ENCODE results near the gene EHMT2.
A peak's percentile ranks its signal among the peaks of the same experiment; 100 is the strongest.
"Not testable (repeated sequence)": the region's sequence is repeated elsewhere in the genome, so short reads cannot be mapped to it uniquely, and the experiment has no call there.

The EHMT2 gene

DNA sequence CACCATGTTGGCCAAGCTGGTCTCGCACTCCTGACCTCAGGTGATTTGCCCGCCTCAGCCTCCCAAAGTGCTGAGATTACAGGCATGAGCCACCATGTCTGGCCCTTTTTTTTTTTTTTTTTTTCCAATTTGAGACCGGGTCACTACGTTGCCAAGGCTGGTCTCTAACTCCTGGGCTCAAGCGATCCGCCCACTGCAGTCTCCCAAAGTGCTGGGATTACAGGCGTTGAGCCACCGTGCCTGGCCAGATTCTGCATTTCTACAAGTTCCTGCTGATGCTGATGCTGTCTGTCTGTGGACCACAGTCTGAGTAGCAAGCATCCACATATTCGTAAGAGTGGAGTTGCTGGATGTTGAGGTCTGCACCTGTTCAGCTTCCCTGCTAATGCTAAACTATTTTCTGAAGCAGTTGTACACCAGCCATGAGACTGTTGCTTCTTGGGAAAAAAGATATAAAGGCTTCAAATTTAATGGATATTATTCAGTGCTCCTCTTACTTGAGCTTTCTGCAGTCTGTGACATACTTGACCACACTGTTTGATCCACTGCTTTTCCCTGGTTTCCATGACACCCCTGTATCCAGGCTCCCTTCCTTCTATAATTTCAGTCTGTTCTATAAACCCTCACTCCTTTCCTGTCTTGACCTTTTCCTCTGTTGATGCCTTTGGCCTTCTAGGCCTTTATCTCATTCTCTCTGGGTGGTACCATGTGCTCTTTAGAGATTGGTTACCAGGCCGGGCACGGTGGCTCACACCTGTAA is 14.5 kb upstream of the EHMT2 start:
- no peak for DNase-seq

DNA sequence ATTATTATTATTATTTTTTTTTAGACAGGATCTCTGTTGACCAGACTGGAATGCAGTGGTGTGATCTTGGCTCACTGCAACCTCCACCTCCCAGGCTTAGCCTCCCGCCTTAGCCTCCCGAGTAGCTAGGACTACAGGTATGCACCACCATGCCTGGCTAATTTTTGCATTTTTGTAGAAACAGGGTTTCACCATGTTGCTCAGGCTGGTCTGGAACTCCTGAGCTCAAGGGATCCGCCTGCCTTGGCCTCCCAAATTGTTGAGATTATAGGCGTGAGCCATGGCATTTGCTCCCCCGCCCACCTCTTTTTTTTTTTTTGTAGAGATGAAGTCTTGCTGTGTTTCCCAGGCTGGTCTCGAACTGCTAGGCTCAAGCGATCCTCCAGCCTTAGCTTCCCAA is 11.8 kb upstream of the EHMT2 start:
- not testable (repeated sequence) for DNase-seq

DNA sequence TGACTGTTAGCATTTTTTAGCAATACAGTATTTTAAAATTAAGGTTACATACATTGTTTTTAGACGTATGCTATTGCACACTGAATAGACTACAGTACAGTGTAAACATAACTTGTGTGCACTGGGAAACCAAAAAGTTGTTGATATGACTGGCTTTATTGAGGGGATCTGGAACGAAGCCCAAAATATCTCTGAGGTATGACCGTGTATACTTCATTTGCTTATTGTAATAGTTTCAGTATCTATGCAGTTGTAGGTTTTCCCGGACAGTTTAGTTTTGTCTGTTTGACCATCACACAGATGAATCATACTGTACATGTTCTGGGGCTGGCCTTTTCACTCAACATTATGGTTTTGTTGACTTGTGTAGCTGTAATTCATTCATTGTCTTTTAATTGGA is 11.3 kb upstream of the EHMT2 start:
- DNase-seq: no peak

DNA sequence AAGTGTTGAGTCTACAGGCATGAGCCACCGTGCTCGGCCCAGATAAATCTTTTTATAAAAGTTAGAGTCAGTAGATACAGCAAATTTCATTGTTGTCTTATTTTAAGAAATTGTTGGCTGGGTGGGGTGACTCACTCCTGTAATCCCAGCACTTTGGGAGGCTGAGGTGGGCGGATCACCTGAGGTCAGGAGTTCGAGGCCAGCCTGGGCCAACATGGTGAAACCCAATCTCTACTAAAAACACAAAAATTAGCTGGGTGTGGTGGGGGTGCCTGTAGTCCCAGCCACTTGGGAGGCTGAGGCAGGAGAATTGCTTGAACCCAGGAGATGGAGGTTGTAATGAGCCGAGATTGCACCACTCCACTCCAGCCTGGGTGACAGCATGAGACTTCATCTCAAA is 10.8 kb upstream of the EHMT2 start:
- not testable (repeated sequence) for DNase-seq

DNA sequence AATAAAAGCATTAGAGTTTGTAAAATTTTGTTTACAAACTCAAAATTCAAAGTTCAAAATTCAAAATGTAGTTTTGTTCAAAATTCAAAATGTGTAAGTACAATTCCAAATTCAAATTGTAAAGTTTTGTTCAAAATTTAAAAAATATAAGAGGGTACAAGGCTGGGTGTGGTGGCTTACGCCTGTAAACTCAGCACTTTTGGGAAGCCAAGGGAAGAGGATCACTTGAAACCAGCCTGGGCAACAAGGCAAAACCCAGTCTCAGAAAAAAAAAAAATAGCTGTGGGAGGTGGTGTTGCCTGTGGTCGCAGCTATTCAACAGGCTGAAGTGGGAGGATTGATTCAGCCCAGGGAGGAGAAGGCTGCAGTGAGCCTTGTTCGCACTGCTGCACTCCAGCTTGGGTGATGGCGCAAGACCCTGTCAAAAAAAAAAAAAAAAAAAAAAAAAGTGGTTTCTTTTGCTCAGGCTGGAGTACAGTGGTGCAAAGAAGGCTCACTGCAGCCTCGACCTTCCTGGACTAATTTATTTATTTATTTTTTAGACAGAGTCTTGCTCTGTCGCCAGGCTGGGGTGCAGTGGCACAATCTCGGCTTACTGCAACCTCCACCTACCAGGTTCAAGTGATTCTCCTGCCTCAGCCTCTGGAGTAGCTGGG is 9.8 kb upstream of the EHMT2 start:
- DNase-seq: no peak

DNA sequence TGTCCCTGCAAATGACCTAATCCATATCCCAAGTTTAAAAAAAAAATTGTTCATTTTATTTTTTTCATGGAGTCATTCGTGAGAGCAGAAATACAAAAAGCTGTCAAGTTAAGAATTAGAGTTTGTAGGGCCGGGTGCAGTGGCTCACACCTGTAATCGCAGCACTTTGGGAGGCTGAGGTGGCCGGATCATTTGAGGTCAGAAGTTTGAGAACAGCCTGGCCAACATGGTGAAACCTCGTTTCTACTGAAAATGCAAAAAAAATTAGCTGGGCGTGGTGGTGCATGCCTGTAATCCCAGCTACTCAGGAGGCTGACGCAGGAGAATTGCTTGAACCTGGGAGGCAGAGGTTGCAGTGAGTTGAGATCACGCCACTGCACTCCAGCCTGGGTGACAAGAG is 9.2 kb upstream of the EHMT2 start:
- DNase-seq: not testable (repeated sequence)

DNA sequence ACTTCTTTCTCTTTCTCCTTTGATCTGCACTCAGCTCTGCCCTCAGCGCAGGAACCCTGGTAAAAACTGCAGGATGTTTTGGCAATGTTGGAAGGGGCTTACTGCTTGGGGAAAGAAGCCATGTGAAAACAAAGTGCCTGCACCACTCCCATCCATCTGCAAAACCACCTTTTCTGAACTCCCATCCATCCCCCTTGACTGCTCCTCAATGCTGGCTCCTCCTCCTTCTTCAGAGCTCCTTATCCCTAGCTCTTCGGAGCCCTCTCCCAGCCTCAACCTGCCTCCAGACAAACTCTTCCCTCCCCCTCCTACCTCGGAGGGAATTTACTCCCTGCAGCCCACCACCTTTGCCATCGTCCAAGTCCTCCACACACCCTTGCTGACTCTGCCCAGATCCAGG is 8.6 kb upstream of the EHMT2 start:
- DNase-seq: no peak

DNA sequence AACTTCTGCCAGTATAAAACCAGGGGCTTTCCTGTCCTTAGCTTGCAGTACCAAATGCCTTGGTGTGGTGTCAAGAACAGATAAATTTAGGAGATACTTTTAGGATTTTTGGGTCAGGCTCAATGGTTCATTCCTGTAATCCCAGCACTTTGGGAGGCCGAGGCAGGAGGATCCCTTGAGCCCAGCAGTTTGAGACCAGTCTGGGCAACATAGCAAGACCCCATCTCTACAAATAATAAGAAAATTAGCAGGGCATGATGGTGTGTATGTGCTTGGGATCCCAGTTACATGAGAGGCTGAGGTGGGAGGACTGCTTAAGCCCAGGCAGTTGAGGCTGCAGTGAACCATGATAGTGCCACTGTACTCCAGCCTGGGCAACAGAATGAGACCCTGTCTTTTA is 7.5 kb upstream of the EHMT2 start:
- DNase-seq: no peak

DNA sequence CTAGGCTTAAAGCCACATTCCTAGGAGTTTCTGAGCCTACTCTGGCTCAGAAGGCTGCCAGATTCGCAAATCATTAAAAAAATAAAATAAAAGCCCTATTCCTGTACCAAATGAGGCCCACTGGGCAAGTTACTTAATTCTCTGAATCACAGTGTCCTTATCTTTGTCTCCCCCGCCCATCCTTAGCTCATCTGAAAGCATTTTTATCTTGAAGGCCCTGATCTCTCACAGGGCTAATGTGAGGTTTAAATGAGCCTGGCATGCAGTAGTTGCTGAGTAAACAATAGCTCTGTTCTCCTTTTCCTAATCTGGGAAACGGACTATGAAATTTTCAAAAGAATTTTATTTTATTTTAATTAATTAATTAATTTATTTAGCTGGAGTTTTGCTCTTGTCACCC is 6.5 kb upstream of the EHMT2 start:
- DNase-seq: no peak

DNA sequence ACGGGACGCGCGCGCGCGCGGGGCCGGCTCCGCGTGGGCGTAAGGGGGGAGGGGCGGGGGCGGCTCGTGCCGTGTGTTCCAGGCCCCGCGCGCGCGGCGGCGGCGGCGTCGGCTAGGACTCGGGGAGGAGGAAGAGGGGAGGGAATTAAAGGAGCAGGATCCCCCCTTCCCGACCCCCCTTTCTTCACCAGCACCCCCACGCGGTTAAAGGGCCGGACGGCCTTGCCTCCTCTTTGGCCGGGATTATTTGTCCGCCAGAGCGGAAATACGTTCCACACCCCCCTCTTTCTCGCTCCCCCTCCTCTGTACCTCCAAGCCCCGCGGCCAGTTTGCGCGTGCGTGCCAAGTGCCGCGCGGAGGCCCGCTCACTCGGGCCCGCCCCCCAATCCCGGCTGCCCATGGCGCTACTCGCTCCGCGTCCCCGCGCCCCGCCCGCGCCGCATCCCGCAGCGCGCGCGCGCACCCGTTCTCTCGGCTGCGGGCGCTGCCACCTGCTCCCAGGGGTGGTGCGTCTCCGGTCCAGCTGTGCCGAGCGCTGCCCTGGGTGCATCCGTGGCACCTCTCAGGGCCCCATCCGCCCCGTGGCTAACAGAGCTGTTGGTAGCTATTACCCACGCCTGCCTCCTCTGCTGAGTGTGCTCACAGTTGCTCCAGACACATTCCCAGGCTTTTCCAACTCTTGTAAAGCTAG is 4.6 kb upstream of the EHMT2 start, which contains the start of gene ZBTB12:
ZBTB12 (minus strand) TSS at position 134 of the 691 bp plus-strand sequence. CDS start 781 bp downstream, outside the sequence.
- peak; percentile 91 for DNase-seq

DNA sequence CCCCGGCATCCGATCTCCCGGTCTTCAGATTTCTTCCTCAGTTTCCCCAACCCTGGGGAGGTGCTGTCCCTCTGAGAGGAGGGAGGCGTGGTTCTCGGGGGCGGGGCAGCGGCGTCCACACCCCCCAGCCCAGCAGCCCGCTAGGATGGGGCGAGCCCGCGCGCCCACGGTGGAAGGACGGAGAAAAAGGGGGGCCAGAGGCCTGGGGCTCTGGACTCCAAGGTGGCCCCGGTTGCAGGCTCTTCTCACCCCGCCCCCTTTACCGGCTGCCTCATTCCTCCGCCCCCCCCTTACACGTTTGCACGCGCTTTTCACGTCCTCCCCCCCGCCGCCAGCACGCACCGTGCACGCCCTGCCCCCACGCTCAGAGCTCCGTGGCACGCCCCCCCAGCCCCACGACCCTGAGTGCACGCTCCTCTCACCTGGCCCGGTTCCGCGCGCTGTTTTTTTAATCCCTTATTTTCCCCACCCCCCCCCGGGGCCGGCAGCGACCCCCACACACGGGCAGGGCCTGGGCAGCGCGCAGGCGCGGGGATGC is 4.0 kb upstream of the EHMT2 start:
- DNase-seq: peak; percentile 59 to 66

DNA sequence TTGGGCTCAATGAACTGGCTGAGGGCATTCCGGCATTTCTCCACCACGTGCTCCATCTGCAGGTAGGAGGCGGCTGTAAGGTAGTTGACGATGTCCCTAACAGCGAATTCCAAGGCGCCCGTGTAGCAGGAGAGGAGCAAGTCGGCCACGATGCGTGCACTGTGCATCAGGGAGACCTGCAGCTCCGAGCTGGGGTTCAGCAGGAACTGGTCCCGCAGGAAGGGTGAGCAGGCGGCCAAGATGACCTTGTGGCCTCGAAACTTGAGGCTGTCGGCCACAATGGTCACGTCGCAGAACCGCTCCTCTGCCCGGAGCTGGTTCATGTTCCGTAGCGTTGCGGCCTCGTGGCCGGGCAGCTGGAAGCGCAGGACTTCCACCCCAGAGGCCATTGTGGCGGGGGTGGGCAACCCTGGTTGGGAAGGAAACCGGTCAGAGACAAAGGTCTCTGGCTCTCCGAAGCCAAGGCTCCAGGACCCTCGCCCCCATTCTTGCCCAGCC is 3.5 kb upstream of the EHMT2 start:
- no peak for DNase-seq

DNA sequence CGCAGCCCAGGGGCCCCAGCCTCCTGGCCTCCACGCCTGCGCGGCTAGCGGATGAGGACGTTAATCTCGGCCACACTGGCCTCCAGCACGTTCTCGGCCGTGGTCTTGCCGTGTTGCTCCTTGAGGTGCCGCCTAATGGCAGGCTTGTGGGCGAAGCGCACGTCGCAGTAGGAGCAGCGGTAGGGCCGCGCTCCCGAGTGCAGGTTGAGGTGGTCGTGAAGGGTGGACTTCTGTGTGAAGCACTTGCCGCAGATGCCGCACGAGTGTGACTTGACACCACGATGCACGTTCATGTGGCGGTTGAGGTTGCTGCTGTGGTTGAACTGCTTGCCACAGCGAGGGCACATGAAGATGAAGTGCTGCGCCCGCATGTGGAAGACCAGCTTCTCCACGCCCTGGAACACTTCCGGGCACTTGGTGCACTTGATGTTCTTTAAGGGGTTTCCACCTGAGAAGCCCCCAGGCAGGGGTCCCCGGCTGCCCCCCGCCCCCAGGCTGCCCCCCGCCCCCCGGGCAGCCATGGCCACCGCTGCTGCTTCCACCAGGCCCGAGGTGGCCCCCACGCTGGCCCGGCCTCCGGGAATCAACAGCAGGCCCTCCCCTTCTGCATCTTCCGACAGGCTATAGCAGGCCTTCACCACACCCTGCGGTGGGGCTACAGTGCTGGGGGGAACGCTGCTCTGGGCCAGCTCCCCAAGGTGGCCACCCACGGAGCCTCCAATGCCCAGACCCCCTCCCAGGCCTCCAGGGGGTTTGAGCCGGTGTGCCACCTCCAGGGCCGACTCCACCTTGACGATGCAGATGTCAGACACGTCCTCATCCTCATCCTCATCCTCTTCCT is 2.6 kb upstream of the EHMT2 start:
- DNase-seq: peak; percentile 19 to 32

DNA sequence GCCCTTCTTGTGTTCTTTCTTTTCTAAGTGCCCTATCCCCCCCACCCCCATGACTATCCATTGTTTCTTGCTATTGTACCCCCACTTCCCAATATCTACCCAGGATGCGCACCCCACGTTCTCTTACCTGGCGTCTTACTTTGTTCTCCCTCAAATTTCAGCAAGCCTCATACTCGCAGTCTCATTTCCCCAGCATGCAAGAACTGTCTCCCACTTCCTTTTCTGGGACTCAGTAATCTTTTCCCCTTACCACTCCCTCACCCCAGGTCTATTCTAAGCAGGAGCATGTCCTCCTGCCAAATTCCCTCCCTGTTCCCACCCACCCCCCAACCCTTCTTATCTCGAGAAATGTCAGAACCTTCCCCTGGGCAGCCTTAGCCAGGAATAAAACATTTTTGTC is 1.7 kb upstream of the EHMT2 start:
- no peak for DNase-seq

DNA sequence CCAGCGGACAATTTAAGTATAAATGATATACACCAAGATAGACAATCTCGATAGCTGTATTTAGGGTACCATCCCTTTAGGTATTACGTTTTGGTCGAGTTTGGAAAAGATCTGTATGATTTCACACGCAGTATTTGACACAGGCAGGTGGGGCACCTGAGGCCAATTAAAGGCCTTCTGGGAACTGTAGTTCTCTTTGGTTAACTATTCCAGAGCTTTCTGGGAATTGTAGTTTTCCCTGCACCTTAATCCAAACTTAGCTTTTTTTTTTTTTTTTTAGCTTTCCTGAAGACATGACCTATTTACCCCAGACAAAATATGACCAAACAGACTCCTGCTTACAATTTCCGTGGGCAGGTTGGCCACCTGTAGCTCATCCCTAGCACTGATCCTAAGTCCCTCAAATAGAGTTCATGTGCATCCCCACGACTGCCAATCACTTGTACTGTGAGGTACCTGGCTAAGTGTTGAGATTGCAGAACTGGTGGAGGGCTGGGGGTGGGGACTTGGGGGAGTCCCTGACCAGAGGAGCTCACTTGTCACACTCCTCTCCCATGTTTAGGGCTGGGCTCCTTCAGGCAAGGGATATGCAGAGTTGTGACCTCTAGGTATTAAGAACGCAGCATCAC is 999 bp upstream of the EHMT2 start:
- peak; percentile 38 to 68 for DNase-seq

DNA sequence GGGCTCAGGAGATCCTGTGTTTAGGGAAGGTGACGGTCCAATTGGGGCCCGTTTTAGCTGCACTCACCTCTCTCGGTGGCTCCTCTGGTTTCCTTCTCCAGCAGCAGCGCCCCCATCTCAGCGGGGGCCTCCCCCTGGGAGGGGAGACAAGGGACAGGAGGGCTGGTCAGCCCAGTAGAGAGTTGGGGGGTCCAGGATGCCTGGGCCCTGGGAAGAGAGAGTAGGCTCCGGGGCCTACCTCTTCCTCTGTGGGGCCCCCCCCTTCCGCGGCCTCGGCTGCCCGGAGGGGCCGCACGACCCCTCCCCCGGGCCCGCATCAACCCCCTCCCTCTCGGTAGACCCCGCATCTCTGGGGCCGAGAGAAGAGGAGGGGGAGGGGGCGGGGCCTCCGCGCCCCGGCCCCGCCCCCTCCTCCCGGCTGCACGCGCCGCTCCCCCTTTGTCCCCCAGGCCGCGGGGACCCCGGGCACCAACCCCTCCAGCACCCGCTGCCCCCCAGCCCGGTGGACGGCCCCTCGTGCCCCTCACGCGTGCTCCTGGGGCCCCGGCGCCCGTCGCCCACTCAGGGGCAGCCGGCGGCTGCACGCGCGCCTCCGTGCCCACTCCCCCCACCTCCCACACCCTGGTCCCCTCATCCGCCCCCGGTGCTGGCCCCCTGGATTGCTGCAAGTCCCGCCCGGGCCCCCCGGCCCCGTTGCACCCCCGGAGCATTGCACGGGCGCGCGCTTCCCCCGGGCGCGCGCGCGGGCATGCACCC is 464 bp downstream of the EHMT2 start:
- no peak for DNase-seq

DNA sequence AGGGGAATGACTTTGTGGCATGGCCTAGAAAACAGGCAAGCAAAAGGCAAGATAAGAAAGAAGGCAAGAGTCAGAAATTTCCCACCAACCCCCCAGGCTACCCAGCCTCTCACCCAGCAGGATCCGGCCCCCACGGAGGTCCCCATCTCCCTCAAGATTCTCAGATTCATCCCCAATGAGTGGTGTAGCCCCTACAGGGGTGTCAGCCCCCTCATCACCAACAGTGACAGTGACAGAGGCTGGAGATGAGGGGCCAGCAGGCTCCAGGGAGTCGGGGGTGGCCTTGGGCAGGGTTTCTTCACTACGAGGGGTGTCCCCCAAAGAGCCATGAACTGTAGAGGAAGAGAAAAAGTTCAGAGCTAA is 1.0 kb downstream of the EHMT2 start:
- DNase-seq: no peak

DNA sequence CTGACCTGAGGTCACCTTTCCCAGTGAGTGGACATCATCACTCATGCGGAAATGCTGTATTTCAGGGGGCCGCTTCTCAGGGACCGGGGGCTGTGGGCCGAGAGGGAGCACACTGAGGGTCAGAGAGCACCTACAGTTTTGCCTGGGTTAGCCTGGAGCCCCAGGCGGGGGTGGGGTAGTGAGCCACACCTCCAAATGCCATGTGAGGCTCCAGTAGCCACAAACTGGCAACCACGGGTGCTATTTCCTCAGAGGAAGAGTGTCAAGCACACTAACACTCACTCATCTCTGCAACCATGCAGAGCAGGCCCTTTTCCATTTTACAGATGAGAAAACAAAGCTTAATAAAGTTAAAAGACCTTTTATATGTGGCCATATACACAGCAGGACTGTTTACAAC is 4.7 kb downstream of the EHMT2 start:
- no peak for DNase-seq

DNA sequence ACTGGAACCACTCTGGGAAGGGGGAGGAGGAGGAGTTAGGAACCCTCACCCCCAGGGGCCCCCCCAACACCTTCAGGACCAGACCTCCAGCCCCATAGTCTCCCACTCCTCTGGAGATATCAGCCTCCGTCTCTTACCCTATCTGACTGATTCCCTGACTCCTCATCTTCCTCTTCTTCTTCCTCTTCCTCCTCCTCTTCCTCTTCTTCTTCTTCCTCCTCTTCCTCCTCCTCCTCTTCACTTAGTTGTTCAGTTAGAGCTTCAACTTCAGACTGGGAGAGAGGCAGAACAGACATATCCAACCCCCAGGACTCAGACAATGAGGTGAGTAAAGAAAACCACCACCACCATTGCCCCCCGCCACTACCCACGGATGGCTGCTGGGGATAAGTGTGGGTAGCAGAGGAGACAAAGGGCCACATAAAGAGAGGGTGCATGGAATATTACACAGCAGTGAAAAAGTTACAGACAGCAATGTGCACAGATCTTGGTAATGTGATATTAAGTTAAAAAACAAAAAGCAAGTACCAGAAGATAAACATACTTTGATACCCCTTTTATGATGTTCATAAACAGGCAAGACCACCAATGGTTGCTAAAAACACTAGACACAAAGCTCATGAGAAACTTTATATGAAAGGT is 8.0 kb downstream of the EHMT2 start:
- DNase-seq: no peak
